ENCODE results near the gene MBOAT7.
"Not testable (repeated sequence)": the region's sequence is repeated elsewhere in the genome, so short reads cannot be mapped to it uniquely, and the experiment has no call there.

- TF ChIP-seq, protein P1, sequence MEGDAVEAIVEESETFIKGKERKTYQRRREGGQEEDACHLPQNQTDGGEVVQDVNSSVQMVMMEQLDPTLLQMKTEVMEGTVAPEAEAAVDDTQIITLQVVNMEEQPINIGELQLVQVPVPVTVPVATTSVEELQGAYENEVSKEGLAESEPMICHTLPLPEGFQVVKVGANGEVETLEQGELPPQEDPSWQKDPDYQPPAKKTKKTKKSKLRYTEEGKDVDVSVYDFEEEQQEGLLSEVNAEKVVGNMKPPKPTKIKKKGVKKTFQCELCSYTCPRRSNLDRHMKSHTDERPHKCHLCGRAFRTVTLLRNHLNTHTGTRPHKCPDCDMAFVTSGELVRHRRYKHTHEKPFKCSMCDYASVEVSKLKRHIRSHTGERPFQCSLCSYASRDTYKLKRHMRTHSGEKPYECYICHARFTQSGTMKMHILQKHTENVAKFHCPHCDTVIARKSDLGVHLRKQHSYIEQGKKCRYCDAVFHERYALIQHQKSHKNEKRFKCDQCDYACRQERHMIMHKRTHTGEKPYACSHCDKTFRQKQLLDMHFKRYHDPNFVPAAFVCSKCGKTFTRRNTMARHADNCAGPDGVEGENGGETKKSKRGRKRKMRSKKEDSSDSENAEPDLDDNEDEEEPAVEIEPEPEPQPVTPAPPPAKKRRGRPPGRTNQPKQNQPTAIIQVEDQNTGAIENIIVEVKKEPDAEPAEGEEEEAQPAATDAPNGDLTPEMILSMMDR (optimal IDR thresholded peaks at IDR 0.05 in 1 of 3, IDR thresholded peaks at IDR 0.05 in 1 of 3, conservative IDR thresholded peaks at IDR 0.05 in 1 of 3; ENCODE audit: extremely low read depth in 1 of 3, insufficient read depth in 2 of 3, low read length in 3 of 3): not testable (repeated sequence)
- not testable (repeated sequence) for TF ChIP-seq EZH2 (IDR thresholded peaks at IDR 0.05; ENCODE audit: low read length)
Measured at GRCh38 chr19:54194463-54194862, 5.1 kb upstream of the MBOAT7 start.

Measured in keratinocyte (primary cell).